Coronary artery (tissue), 2 donors: Measurements from ENCODE around the gene SPTBN1.

Source experiments
- DNase-seq: peaks from one replicate; pipeline ENCODE4 v3.0.0-alpha.2; 2017; ENCODE audit warnings: low spot score
- H3K27ac ChIP-seq, 2 donors: fragments of 200-600 bp; sonication (generic); one replicate each; pipeline ENCODE4 v1.5.1; 2016 to 2019
- H3K4me3 ChIP-seq: fragments of 200-600 bp; sonication (generic); 2 replicates; pipeline ENCODE4 v1.5.1; 2016; ENCODE audit warnings: mild to moderate bottlenecking, moderate library complexity
- CTCF ChIP-seq: fragments of 200-600 bp; sonication (generic); IDR thresholded peaks from one replicate; pipeline ENCODE4 v1.5.1; 2019; ENCODE audit warnings: antibody characterized with exemption

Gene SPTBN1

GRCh38 chr2:54648256-54648655, 192.1 kb downstream of the SPTBN1 start:
- no peak overlapping the region for H3K27ac ChIP-seq
- no peak for DNase-seq
- H3K4me3 ChIP-seq = no peak overlapping the region
- TF ChIP-seq CTCF = no peak

GRCh38 chr2:54649191-54649590, 193.1 kb downstream of the SPTBN1 start:
- no peak overlapping the region for H3K4me3 ChIP-seq
- TF ChIP-seq CTCF = no peak
- H3K27ac ChIP-seq = no peak overlapping the region
- DNase-seq = no peak

GRCh38 chr2:54649633-54650032, 193.5 kb downstream of the SPTBN1 start:
- no peak for TF ChIP-seq CTCF
- no peak overlapping the region for H3K27ac ChIP-seq
- no peak for DNase-seq
- no peak overlapping the region for H3K4me3 ChIP-seq

- no peak for TF ChIP-seq CTCF
- DNase-seq = no peak
- no peak overlapping the region for H3K27ac ChIP-seq
- no peak overlapping the region for H3K4me3 ChIP-seq
Observed at GRCh38 chr2:54650612-54651011, 194.5 kb downstream of the SPTBN1 start.

- Histone ChIP-seq H3K27ac (no peak overlapping the region), H3K4me3 (no peak overlapping the region)
- no peak for DNase-seq
- no peak for TF ChIP-seq CTCF
Observed at GRCh38 chr2:54651291-54651690, 195.2 kb downstream of the SPTBN1 start.

- TF ChIP-seq CTCF = no peak
- no peak for DNase-seq
- H3K4me3 ChIP-seq = no peak overlapping the region
- no peak overlapping the region for H3K27ac ChIP-seq
Observed at GRCh38 chr2:54652540-54652939, 196.4 kb downstream of the SPTBN1 start.

GRCh38 chr2:54653572-54654204, 197.6 kb downstream of the SPTBN1 start:
- no peak overlapping the region for H3K27ac ChIP-seq
- H3K4me3 ChIP-seq = no peak overlapping the region
- no peak for TF ChIP-seq CTCF
- no peak for DNase-seq
